Cardiac muscle cell (in vitro differentiated cells and primary cell): Measurements from ENCODE around the gene ONECUT3. TPM values are rescaled to one million over a fixed set of nuclear protein-coding genes. Genes with fewer than 3 reads are reported as not detected.

ENCODE experiments used
- DNase-seq, 2 donors: peaks; one replicate each; pipeline versions ENCODE4 v3.0.0 to v3.0.0-alpha.2; 2010 to 2017; ENCODE audit warnings: low read depth in 1 of 2, low spot score in 1 of 2
- H3K27ac ChIP-seq: fragments of 200-600 bp; sonication (generic); 2 replicates; pipeline ENCODE4 v1.5.1; 2016
- H3K27me3 ChIP-seq: fragments of 200-600 bp; sonication (generic); 2 replicates; pipeline ENCODE4 v1.6.0; 2016; ENCODE audit warnings: control low read depth
- H3K36me3 ChIP-seq: fragments of 200-600 bp; sonication (generic); 2 replicates; pipeline ENCODE4 v1.5.1; 2016; ENCODE audit warnings: control low read depth
- H3K4me1 ChIP-seq: fragments of 200-600 bp; sonication (generic); 2 replicates; pipeline ENCODE4 v1.8.1; 2017; ENCODE audit warnings: low read depth, mild to moderate bottlenecking, mixed run types
- H3K4me3 ChIP-seq: fragments of 200-600 bp; sonication (generic); 2 replicates; pipeline ENCODE4 v1.5.1; 2016; ENCODE audit warnings: mild to moderate bottlenecking
- H3K9me3 ChIP-seq: fragments of 200-600 bp; sonication (generic); 2 replicates; pipeline ENCODE4 v1.5.1; 2017; ENCODE audit warnings: low read depth, mild to moderate bottlenecking, control low read depth
- CTCF ChIP-seq: IDR thresholded peaks from 2 replicates; pipeline ENCODE4 v1.5.1; 2012; ENCODE audit warnings: low read depth, mild to moderate bottlenecking, low read length
- polyA plus RNA-seq: library from polyadenylated mRNA; unstranded; fragments of >200 nt; fragmentation: Nextera tagmentation; extraction: Ambion mirVana; gene quantifications from 2 replicates; pipeline ENCODE4 v1.2.1, GENCODE V29; 2016
- total RNA-seq: library from RNA; depleted of rRNA; stranded (reverse); fragments of >200 nt; gene quantifications from 2 replicates; pipeline ENCODE4 v1.2.3, GENCODE V29; 2016

The ONECUT3 gene
- total and polyA plus RNA-seq, 2 experiments from 2014 or later = not detected

- DNase-seq = no peak
- Histone ChIP-seq H3K27me3 (peaks cover 94% of the 10 kb centered on the region), H3K9me3 (no peaks in the 10 kb centered on the region), H3K36me3 (no peaks in the 10 kb centered on the region), H3K4me1 (no peaks in the 10 kb centered on the region), H3K27ac (no peak overlapping the region), H3K4me3 (no peak overlapping the region)
- no peak for TF ChIP-seq CTCF
These were observed 18.9 kb upstream of the ONECUT3 start for GRCh38 chr19:1734321-1734966.

DNA sequence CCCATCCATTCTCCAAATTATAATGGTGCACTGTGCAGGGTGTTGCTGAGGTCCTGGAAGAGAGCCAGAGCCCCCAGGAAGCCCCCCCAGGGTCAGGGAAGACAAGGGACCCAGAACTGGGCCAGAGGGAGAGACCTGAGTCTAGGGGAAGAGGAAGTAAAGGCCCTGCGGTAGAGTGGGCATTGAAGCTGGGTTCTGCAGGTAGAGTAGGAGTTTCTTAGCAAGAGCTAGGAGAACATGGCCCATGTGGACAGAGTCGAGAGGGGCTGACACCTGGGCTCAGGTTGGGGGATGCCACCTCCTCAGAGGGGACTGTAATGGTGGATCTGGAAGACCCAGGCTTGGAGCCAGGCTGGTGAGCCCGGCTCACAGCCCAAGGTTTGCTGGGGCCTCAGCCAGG is 17.0 kb upstream of the ONECUT3 start:
- DNase-seq = no peak
- Histone ChIP-seq H3K4me1 (no peaks in the 10 kb centered on the region), H3K36me3 (no peaks in the 10 kb centered on the region), H3K27ac (no peak overlapping the region), H3K9me3 (no peaks in the 10 kb centered on the region), H3K27me3 (peaks cover 91% of the 10 kb centered on the region), H3K4me3 (no peak overlapping the region)
- no peak for TF ChIP-seq CTCF

GRCh38 chr19:1736927-1737326 is 16.4 kb upstream of the ONECUT3 start:
- no peaks in the 10 kb centered on the region for H3K9me3 ChIP-seq
- no peaks in the 10 kb centered on the region for H3K36me3 ChIP-seq
- H3K27ac ChIP-seq = no peak overlapping the region
- H3K4me3 ChIP-seq = no peak overlapping the region
- no peaks in the 10 kb centered on the region for H3K4me1 ChIP-seq
- no peak for TF ChIP-seq CTCF
- H3K27me3 ChIP-seq = peaks cover 90% of the 10 kb centered on the region
- no peak for DNase-seq

DNA sequence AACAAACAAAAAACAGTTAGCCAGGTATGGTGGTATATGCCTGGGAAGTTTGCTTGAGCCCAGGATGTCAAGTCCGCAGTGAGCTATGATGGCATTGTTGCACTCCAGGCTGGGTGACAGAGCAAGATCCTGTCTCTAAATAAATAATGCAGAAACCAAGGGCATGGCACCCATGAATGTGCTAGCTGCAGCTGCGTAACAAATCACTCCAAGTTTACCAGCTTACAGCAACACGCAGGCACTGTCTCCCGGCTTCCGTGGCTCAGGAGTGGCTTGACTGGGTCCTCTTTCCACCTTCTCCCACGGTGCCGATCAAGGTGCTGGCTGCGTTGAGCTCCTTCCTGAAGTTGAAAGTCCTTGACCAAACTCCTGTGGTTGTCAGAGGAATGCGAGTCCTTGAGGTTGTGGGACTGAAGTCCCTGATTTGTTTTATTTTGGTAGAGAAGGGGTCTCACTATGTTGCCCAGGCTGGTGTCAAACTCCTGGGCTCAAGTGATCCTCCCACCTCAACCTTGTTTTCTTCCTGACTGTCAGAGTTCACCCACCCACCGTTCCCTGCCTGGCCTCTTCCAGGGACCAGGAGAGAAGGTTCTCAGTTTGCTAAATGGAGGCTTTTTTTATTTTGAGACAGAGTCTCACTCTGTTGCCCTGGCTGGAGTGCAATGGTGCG is 13.2 kb upstream of the ONECUT3 start:
- H3K4me3 ChIP-seq = no peak overlapping the region
- no peaks in the 10 kb centered on the region for H3K4me1 ChIP-seq
- no peak for DNase-seq
- peaks cover 88% of the 10 kb centered on the region for H3K27me3 ChIP-seq
- H3K9me3 ChIP-seq = no peaks in the 10 kb centered on the region
- H3K27ac ChIP-seq = no peak overlapping the region
- no peaks in the 10 kb centered on the region for H3K36me3 ChIP-seq
- no peak for TF ChIP-seq CTCF

GRCh38 chr19:1742989-1743696 is 10.2 kb upstream of the ONECUT3 start:
- Histone ChIP-seq H3K27me3 (peaks cover 90% of the 10 kb centered on the region), H3K27ac (no peak overlapping the region), H3K4me3 (no peak overlapping the region), H3K9me3 (no peaks in the 10 kb centered on the region), H3K4me1 (no peaks in the 10 kb centered on the region), H3K36me3 (no peaks in the 10 kb centered on the region)
- no peak for TF ChIP-seq CTCF
- no peak for DNase-seq
